ENCODE results near the gene HNRNPA1. TPM values are rescaled to one million over a fixed set of nuclear protein-coding genes. Genes with fewer than 3 reads are reported as not detected.
"Not testable (repeated sequence)": the region's sequence is repeated elsewhere in the genome, so short reads cannot be mapped to it uniquely, and the experiment has no call there.

Gene HNRNPA1
- polyA plus RNA-seq, 1 donor = 4,010 TPM

DNA sequence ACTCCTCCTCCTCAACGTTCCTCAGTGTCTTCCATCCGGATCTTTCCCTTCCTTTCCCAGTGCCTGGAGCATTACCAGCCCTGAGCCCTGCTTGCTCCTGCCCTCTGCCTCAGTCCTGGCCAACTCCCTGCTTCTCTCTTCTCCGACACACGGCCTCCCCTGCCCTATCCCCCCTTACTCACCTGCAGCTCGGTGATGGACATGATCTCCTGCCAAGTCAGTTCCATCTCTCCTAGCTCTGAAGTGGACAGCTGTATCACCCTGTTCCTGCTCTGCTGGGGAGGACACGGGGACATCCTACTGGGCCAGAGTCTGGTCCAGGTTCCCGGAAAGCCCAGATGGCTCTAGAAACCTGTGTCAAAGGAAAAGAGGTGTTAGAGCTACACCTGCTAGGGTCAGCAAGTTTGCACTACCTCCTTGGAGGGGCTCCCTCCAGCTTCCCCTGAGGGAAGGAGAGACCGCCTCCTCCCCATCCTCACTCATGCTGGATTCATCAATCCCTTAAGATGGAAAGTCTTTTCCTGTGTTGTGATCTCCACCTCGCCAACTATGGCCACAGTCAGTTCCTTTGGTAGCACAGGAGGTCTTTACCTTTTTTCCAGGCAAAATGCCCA, 14.5 kb downstream of the HNRNPA1 start:
- DNase-seq = no peak

GRCh38 chr12:54296393-54297099, 16.0 kb downstream of the HNRNPA1 start:
- no peak for DNase-seq

GRCh38 chr12:54298904-54299303, 18.4 kb downstream of the HNRNPA1 start:
- no peak for DNase-seq

- no peak for DNase-seq
Observed at GRCh38 chr12:54299515-54300224, 19.1 kb downstream of the HNRNPA1 start.

- no peak for DNase-seq
Observed at GRCh38 chr12:54300225-54300731, 19.8 kb downstream of the HNRNPA1 start.

GRCh38 chr12:54300732-54301427, 20.4 kb downstream of the HNRNPA1 start, which contains the start of gene NFE2:
TSS of gene NFE2 (minus strand) at chr12:54301015. CDS start at chr12:54295248, 5,767 bp downstream.
- DNase-seq = peak; percentile 81

DNA sequence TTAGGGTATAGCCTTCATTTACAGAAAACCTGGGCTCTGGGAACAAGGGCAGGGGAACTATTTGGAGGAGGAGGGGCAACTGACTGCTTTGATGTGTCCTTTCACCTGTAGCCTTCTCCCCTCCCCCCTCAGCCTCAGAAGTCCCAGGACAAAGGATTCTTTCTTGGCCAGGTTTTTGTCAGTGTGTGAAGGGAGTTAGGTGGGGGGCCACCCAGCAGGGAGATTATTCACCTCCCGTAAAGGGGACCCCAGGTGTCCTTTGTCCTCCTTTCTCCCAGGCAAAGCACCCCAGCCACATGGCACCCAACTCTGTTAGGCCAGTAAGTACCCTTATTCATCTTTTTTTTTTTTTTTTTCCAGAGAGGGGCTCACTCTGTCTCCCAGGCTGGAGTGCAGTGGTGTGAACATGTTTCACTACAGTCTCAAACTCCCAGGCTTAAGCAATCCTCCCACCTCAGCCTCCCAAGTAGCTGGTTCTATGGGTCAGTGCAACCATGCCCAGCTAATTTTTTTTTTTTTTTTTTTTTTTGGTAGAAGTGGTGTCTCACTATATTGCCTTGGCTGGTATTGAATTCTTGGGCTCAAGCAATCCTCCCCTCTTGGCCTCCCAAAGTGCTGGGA, 21.0 kb downstream of the HNRNPA1 start:
- no peak for DNase-seq

GRCh38 chr12:54303640-54304039, 23.1 kb downstream of the HNRNPA1 start:
- no peak for DNase-seq

DNA sequence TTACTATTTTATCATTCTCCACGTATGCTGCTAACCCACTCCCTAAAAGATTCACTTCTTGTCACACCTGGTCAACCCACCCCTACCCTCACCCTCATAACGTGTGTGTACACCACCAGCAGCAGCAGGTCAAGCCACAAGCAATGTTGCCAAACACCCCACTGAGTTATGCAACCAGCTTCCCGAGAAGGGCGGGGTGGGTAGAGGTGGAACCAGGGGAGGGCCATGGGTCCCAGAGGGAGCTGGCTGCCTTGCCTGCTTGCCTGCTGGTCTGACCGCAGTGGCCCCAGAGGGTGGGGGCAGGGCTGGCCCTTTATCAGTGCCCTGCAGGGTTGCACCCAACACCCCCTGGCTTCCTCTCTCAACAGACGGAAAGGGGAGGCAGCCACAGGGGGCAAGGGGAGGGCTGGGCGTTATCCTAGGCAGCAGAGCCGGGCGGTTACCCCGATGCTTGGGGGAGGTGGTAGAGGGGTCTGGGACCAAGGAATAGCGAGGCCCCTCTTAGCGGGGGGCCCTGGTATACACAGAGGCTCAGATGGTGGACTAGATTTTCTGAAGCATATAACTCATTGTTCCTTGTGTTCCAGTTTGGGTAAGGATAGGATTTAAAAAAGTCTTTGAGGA, 23.8 kb downstream of the HNRNPA1 start:
- no peak for DNase-seq

DNA sequence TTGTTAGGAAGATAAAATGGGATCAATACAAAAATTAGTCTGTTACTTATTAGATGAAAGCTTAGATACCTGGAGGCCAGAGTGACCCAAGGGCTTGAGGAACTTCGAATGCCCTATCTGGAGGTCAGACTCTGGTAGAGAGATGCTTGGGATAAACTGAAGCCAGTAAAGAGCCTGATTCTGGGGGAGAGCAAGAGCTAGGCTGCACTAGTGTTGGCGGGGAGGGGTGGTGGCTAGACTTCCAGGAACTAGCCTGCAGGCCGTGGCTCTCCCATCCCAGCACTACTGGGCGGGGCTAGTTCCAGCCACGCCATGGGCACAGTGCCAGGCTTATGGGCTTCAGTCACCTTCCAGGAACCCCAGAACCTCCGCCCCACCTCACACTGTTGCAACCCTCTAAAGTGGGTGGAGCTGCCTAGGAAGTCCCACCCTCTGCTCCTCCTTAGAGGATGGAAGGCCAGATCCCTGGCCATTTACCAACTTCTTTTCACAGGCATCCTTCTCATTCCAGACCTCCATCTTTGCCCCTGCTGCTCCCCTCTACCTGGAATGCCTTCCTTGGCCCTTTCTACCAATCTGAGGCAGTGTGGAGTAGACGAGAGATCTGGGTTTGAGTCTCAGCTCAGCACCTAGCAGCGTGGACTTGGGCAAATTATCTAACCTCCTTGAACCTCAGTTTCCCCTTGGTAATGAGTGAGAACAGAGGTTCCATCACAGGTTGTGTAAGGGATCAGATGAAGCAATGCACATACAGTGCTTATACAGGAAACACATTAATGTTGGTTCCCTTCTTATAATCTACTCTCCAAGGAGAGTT, 26.6 kb downstream of the HNRNPA1 start:
- no peak for DNase-seq

DNA sequence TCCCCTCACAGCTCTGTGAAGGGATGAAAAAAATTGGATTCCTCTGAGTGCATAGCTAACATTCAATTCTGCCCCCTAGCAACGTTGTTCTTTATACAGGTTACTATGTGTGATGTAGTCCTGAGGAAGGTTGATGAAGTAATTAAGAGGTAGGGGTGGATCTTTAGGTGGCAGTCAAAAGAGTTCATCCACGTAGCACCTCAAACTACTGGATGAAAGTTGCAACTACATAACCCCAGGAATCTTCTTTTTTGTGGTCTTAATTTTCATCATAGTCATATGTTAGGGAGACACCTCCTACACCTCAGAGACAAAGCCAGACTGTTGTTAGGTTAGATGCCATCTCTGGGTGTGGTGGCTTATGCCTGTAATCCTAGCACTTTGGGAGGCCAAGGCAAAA, 30.5 kb downstream of the HNRNPA1 start:
- no peak for DNase-seq

- DNase-seq = not testable (repeated sequence)
Observed at GRCh38 chr12:54312309-54312708, 31.8 kb downstream of the HNRNPA1 start.

DNA sequence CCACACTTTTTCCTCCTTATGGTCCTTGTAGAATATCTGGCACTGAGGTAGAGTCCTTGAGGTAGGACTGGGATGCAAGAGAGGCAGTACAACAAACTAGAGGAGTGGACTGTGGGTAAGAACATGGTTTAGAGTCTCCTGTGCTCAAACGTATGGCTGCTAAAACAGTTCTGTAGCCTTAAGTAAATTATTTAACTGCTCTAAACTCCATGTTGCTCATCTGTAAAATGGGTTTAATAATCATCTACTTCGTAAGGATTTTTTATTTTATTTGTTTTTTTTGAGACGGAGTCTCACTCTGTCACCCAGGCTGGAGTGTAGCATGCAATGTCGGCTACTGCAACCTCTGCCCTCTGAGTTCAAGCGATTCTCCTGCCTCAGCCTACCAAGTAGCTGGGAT, 40.8 kb downstream of the HNRNPA1 start:
- no peak for DNase-seq

DNA sequence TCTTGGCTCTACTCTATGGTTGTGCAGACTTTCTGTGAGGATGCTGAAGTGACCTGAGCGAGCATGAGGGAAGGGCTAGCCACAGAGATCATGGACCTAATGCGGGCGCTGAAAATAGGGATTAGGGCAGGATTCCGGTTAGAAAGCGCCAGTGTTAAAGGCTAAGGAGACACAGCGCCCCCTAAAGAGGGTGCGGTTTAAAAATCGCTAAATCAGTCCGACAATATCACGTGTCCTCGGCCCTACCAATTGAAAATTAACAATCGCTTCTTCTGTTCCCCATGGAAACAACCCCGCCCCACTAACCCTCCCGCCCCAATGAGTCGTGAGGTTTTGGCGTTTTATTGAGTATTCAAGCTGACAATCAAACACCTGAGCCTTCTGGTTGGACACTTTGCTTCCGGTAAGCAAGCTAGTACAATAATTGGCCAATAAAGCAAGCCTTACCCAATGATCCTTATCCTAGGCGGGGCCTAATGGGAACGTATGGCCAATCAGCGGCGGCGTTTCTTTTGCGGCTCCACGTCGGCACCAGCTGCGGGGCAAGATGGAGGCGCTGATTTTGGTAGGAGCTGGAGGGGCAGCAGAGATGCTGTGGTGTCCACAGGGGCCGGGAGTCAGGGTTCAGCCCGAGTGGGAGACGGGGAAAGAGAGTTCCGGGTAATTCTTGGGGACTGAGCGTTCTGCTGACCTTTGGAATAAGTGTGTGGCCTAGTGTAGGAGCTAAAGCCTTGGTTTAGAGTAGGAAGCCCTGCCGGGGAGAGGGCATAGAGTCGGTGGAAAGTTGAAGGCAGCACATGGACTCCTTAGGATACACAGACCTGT, 44.3 kb downstream of the HNRNPA1 start, which contains the start of gene COPZ1:
Gene COPZ1, plus strand, starts transcription at position 515 of the 825 bp plus-strand sequence. Its CDS starts 33 bp downstream, at position 548.
- peak; percentile 99 for DNase-seq

DNA sequence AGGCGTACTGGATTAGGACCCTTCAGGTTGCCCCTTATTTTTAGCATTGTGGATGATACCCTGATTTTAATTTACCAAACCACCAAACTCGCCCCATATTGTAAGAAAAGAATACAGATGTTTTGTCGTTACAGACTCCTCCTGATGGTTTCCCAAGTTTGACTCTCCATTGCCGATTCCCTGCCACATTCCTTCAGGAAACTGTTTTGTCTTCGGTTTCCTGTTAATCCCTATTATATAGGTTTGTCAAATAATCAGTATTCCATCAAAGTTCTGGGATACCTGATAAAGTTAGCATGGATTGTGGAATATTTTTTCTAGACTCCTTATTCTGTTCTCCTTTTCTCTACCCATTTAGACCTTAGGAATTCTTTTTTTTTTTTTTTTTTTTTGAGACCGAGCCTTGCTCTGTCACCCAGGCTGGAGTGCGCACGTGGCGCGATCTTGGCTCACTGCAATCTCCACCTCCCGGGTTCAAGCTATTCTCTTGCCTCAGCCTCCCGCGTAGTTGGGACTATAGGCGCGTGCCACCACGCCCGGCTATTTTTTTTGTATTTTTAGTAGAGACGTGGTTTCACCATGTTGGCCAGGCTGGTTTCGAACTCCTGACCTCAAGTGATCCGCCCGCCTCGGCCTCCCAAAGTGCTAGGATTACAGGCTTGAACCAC, 45.0 kb downstream of the HNRNPA1 start:
- not testable (repeated sequence) for DNase-seq

GRCh38 chr12:54328595-54329337, 48.2 kb downstream of the HNRNPA1 start:
- DNase-seq = no peak

DNA sequence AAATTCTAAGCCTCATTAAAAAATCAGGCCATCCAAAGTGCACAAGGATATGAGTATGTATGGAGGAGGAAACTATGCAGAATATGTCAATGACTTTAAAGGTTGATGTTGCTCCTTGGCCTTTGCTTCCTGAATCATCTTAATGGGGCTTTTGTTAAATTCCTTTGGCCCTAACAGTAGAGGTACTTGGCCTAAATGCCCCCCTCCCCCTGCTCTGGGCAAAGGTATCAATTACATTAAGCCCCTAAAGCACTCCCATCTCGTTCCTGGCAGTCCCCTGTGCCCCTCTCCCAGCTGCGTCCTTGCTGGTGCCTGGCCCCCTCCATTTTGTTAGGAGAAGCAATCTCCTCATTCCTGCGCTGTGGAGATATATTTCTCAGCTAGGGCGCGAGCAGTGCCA, 49.2 kb downstream of the HNRNPA1 start:
- DNase-seq = no peak

- DNase-seq = no peak
Observed at GRCh38 chr12:54330442-54330841, 49.9 kb downstream of the HNRNPA1 start.
